GM21390 (cell line): ENCODE results near the gene DUS3L.

Experiments
- ATAC-seq: cut with Tn5 transposase; IDR thresholded peaks from one replicate; pipeline ENCODE4 v1.9.1; 2021; ENCODE audit not compliant: unreplicated experiment

DUS3L gene

DNA sequence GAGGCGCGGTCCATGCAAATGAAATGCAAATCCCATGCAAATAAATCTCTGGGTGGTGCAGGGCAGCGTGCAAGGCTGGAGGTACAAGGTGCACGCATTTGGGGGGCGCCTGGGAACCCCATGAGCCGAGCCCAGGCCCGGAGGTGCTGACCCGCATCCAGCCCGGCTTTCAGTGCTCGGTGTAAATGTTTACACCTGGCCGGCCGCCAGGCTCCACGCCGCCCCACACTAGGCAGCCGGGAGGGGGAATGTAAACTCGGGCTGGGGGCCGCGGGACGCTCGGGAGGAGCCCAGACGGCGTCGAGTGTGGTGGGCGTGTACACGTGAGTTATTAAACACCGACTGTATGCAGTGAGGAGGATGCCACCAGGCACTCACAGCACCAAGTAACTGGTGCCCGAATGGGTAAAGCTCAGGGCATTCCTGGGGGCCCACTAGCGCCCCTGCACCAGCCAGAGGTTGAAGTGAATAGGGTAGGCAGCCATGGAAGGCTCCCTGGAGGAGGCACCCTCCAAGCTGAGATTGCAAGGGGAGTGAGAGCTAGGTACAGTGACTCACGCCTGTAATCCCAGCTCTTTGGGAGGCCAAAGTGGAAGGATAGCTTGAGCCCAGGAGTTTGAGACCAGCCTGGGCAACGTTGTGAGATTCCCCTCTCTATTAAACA, 31.4 kb upstream of the DUS3L start:
- no peak for ATAC-seq

DNA sequence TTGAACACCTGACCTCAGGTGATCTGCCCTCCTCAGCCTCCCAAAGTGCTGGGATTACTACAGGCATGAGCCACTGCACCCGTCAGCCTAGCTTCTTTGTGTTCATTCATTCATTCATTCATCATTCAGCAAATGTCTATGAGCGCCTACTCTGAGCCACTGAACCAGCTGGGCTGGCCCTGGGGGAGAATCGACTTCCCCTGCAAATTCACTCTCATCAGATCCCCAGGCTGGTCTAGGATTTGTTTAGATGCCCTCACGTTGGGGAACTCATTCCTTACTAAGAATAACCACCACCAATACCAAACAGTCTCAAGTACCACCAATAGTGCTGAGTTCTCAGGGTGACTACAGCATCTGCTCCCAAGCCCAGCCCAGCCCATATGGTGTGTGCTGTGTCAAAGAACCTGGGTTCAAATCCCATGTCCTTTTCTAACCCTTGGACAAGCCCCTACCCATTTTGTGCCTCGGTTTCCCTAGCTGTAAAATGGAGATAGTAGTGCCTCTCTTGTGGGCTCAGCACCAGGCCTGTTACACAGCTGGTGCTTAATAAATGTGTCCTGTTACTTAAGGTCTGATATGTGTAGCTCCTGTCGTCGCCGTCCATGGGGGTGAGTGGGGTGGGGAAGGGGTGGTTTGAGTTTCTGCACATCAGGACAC, 30.7 kb upstream of the DUS3L start:
- no peak for ATAC-seq

DNA sequence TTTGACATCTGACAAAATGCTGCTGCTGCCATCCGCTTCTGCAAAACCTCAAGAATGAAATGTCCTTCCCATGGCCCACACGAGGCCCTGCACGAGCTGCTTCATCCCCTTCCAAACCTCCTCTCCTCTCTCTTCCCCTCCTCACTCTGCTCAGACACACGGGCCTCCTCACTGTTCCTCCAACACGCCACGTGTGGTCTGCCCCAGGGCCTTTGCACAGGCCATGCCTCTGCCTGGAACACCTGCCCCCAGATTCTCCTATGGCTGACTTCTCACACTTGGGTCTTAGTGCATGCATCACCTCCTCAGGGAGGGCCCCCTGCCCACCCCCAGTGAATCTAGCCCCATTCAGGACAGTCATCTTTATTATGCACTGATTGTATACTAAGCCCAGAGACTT, 29.8 kb upstream of the DUS3L start:
- no peak for ATAC-seq

DNA sequence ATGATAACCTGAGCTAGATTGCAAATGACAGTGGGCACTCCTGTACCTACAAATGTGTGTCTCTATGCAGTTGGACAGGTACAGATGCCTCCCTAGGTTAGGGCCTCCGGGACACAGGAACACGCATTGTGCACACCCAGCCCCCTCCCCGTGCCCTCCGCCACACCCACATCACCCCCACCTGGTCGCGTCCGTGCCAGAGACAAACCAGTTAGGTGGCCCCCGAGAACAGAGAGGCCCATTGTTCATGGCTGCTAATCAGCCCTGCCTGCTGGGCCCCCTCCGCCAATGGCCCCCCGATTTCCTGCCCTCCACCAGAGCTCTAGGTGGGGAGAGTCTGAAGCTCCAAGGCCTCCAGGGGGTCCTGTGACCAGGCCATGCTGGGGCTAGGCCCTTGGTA, 27.6 kb upstream of the DUS3L start:
- ATAC-seq, result no peak

DNA sequence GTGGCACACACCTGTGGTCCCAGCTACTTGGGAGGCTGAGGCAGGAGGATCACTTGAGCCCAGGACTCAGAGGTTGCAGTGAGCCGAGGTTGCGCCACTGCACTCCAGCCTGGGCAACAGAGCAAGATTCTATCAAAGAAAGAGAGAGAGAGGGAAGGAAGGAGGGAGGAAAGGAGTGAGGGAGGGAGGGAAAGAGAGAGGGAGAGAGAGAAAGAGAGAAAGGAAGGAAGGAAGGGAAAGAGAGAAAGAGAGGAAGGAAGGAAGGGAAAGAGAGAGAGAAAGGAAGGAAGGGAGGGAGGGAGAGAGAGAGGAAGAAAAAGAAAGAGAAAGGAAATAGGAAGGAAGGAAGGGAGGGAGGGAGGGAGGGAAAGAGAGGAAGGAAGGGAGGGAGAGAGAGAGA, 26.3 kb upstream of the DUS3L start:
- no peak for ATAC-seq

DNA sequence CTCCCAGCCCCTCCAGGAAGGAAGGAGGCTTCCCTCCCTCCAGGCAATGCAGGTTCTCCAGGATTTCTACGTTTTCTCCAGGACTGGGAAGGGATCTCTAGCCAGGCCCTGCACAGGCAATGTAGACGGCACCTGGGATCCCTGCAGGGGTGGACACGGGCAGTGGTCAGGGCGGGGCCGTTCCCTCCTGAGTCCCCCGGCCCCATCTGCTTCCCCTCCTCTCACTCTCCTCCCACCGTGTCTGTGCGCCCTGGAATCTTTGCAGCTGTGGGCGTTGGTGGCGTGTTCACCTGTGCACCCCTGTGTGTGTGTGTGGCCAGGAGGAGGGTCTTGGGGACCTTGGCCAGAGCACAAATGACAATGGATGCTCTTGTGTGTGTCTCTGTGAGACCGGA, 23.9 kb upstream of the DUS3L start:
- no peak for ATAC-seq

DNA sequence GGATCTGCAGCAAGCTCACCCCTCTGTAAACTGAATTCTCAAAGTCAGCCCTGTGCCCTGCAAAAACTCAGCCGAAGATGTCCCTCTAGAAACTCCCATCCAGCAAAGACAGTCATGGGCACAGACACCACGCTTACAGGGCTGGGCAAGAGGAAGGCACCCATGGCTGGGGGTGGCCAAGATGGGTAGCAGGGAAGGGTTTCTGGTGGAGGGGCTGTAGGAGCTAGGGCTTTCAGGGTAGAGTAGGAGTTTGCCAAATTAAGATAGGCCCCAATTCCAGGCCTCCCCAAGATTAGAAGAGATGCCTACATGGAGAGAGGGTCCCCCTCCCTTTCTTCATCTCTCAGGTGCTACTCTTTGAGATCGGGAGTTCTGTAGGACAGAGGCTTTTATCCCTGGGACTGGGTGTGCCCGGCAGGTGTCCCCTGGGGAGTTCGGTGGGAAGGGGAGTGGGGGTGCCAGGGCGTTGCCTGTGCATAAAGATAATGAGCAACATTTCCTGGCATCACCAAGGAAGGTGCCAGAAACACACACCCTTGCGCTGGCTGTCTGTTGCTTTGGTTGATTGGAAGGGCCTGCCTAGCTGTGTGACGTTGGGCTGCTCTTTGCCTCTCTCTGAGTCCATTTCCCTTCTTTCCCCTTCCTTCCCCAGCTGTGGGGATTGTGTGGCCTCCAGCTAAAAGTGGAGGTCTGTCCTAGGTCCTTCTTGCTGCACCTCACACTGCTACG, 23.3 kb upstream of the DUS3L start:
- ATAC-seq, result no peak

DNA sequence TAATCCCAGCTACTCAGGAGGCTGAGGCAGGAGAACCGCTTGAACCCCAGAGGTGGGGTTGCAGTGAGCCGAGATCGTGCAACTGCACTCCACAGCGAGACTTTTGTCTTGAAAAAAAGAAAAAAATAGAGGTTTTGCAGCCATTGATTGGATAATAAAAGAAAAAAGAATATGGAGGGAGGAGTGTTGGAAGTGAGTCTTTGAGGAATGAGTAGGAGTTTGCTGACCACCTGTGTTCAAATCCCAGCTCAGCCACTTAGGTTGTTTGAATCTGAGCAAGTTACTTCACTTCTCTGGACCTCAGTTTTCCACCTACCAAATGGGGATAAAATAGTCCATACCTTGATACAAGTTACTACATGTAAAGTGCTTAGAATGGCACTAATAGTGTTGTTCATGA, 20.2 kb upstream of the DUS3L start:
- no peak for ATAC-seq

DNA sequence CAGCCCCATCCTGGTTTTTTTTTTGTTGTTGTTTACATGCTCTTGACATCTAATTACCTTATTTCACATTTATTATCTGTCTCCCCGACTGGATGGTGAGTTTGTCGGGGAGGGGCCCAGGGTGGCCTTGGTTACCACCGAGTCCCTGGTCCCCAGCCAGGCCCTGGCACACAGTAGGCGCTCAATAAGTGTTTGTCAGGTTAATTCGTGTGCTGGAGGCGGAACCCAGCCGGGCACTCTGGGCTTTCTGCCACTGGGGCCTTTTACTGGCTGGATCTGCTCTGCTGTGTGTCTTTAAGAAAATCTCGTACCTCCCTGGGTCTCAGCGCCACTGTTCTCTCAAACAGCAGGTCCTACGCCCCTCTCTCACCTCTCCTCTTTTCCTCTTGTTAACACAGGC, 18.5 kb upstream of the DUS3L start:
- no peak for ATAC-seq

DNA sequence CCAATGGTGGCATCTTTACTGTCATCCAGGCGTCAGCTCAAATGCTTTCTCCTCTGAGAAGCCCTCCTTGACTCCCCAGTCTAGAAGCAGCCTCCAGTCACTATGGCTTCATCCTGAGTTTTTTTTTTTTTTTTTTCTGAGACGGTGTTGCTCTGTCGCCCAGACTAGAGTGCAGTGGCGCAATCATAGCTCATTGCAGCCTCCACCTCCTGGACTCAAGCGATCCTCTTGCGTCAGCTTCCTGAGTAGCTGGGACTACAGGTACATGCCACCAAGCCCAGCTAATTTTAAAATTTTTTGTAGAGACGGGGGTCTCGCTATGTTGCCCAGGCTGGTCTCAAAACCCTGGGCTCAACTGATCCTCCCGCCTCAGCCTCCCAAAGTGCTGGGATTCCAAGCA, 18.1 kb upstream of the DUS3L start:
- ATAC-seq, result no peak

DNA sequence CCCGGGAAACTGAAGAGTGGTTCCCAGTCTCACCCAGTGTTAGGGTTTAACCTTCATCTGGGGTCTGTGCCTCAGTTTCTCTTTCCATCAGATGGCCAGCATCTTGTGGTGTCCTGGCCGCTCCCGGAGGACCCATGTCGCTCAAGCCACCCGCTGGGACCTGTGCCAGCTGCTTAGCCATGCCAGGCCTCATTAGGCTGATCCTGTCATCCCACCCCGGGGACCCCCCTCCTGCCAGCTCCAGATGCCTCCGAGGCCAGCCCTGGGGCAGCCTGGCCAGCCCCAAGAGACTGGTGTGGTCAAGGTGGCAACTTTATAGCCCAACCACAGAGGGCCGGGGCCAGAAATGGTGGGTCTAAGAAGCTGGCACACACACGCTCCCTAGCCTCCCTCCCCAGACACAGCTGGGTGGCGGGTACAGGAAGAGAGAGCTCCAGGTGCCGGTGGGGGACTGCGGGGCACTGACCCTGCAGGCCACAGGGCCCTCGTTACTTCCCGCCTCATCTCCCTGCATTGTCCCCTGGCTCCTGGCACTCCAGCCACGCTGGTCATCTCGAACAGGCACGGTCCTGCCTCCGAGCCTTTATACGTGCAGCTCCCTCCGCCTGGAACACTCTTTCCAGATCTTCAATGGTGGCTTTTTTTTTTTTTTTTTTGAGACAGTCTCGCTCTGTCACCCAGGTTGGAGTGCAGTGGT, 17.3 kb upstream of the DUS3L start:
- no peak for ATAC-seq

DNA sequence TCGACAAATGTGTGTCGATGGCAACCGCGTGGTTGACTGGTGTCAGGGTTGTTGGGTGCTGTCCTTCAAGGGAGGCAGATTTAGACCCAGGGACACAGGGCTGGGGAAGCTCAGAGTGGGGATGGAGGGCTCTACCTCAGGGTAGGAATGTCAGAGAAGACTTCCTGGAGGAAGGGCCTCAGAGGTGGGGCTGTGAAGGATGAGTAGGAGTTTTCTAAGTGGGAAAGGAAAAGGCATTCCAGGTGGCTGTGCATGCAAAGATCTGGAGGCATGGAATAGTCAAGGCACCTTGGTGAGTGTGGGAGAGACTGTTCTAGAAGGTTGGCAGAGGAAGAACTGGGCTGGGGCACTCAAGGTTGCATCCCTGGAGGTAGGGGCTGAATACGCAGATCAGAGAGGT, 15.9 kb upstream of the DUS3L start:
- ATAC-seq, result no peak

DNA sequence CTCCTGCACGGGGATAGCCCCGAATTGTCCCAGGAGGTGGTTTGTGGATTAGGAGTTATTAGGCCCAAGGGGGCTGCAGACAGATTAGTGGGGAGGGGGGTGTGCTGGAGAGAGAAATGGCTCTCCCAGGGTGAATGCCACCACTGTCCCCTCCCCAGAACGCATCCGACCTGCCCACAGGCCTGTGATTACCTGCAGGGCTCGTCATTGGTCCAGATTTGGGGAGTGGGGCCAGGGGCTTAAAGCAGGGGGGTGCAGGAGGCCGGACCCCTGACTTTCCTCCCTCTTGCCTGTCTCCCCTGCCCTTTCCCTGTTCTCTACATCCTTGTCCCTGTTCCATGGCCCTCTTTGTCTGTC, 15.1 kb upstream of the DUS3L start:
- ATAC-seq, result no peak

DNA sequence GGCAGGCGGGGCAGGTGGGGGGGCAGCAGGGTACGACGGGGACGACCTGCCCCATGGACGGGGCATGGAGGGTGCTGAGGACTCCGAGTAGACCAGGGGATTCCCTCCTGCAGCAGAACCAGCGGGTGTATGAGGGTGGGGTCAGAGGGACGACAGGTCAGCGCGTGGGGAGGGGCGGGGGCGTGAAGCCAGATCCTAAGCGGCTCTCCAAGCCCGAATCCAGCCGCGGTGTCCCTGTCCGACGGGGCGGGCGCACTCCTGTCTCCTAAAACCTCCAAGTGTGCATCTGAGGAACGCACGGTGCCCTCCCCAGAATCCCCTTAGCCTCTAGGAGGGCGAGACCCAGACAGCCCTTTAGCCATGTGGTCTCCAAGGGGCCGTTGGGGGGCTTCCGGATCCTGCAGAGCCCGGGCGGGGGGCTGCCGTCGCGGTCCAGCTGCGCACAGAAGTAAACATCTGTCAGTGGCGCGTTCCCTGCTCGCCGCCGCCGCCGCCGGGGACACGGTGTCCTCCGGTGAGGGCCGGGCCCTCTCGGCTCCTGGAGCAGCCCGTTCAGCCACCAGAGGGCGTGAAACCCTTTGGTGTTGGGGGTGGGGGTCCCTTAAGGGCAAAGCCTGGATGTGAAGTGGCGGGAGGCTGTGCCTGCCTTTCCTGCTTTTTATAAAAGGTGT, 14.6 kb upstream of the DUS3L start:
- no peak for ATAC-seq

DNA sequence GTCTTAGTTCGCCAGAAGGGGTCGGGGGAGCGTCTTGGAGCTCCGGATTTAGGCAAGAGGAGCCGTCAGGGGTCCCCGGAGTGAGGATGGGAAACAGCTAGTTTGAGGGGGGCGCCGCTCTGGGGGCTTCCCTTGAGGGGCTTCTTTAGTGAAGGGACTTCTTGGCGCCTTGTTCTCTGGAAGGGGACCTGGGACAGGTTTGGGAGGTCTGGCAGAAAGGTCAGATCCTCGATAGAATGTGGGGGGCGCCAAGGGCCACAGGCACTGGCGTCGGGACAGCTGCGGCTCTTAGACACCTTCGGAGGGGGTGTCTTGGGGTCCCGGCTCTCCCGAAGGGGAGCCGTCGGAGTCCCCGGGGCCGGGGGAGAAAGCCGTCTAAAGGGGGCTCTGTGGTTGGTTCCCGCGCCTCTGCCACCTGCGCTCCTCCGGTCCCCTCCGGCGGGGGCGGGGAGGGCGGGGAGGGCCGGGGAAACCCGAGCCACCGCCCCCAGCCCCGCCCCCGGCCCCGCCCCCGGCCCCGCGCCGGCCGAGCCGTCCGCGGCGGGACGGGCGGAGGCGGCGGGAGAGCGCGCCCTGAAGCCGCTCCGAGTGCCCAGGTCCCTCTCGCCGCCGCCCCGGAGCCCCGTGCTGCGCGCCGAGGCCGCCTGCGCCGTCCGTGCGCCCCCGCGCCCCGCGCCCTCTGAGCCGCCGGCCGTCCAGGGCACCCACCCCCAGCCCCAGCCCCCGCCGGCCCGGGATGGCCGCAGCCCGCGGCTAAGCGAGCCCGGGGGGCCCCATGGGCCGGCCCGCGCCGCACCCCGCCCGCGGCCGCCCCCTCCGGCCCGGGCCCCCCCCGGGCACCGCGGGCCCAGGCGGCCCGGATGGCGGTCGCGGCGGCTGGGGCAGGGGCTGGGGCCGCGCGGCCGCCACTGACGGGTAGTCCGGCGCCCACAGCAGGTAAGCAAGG, 13.8 kb upstream of the DUS3L start, which contains the start of gene NRTN:
Gene NRTN (plus strand): TSS at position 552 of the 946 bp plus-strand sequence. CDS start 19,099 bp downstream, outside the sequence.
- no peak for ATAC-seq

DNA sequence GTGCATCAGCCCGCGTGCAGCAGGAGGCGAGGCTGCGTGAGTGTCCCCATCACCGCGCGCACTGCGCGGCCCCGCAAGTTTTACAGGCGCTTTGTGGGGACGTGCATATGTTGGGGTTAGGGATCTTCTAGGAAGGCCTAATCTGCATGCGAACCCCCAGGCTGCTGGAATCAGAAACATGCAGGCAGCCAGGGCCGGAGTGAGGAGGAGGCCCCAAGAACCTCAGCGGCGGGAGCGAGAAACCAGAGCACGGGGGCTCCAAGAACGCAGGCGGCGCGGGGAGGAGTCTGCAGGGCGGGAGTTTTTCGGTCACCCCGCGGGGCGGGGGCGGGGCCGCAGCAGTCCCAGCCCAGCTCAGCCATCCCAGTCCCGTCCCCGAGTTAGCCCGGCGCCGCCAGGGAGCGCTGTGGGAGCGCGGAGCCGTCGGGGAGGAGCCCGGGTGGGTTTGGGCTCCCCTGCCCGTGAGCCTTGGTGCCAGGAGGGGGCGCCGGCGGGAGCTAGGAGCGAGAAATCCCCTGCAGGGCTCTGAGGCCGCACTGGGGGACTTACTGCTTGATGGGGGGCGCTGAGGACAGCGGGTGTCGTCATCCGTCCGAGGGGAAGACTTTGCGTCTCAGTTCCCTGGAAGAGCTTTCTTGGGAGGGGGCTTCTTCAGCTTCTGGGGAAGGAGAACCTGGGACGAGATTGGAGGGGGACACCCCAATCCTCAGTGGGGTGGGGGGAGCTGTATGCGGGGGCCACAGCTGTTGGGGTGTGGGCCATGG, 13.0 kb upstream of the DUS3L start:
- ATAC-seq, result peak; percentile 65

DNA sequence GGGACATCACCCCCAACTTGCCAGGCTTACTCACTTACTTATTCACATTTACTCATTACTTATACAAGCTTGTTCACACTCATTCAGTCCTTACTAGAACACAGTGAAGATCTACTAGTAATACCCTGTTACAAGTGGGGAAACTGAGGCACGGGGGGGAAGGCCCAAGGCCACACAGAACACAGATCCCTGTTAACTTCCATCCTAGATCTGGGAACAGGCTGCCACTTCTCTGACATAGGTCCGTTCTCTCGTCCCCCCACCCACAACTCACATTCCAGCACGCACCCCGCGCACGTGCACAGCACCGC, 12.4 kb upstream of the DUS3L start:
- ATAC-seq, result no peak

DNA sequence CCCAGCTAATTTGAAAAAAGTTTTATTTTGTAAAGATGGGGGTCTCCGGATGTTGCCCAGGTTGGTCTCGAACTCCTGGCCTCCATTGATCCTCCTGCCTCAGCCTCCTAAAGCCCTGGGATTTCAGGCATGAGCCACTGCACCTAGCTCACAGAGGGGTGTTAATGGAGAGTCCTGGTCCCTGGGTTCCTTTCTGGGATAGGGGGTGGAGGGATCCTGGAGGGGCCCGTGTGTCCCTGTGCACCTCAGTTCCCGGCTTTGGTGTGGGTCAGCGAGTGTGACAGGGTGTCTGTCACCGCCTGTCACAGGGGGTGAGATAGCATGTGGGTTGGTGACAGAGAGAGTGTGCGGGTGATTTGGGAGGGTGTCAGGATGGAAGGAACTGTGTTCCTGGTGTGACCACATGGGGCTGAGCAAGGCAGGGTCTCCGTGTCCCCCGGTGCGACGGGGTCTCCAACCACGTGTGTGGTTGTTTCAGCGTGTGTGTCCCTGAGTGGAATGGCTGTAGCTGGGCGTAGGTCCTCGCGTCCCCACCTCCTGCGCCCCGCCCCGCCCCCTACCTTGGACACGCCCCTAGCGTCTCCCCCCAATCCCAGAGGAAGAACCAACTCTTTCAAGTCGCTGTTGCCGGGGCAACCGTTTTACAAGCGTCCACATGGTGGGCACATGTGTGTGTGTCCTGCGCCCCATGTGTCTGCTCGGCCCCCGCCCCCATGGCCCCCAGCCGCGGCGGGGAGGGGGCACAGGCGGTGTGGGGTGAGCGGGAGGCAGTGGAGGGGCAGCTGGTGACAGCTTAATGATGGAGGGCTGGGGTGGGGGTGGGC, 11.0 kb upstream of the DUS3L start:
- ATAC-seq, result no peak
